GM18951 (cell line): ENCODE measurements around the gene RPN2.

Source experiments
- POLR2A ChIP-seq: IDR thresholded peaks from 4 replicates; pipeline ENCODE4 v1.6.1; 2011; ENCODE audit warnings: mild to moderate bottlenecking; ENCODE audit not compliant: insufficient read length, insufficient read depth; ENCODE audit errors: extremely low read depth
- in situ Hi-C: fragments of 300-500 bp; cut with MboI; formaldehyde crosslinking; loops from one replicate; pipeline ENCODE4 v1.12.0; 2022; ENCODE audit warnings: low sequenced_read_pairs, mixed read lengths, inconsistent platforms; ENCODE audit not compliant: unreplicated experiment

Gene RPN2

GRCh38 chr20:37245216-37246150 lies 66.4 kb downstream of the RPN2 start:
- no peak for TF ChIP-seq POLR2A
- in situ Hi-C loops, result no loop called here

GRCh38 chr20:37246736-37247135 lies 67.6 kb downstream of the RPN2 start:
- in situ Hi-C loops, result no loop called here
- no peak for TF ChIP-seq POLR2A

GRCh38 chr20:37247547-37247946 lies 68.4 kb downstream of the RPN2 start:
- TF ChIP-seq POLR2A, result no peak
- in situ Hi-C loops, result no loop called here

DNA sequence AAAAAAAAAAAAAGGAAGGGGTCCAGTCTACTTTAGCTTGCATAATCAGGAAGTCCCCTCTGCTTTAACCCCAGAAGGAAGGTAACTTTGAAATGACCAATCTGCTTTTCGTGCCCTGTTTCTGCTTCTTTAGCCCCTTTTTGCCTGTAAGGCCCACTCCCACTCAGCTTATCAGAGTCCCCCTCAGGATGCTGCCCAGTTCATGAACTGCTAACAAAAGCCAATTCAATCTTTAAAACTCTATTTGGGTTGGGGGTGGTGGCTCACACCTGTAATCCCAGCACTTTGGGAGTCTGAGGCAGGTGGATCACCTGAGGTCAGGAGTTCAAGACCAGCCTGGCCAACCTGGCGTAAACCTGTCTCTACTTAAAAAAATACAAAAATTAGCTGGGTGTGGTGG lies 70.2 kb downstream of the RPN2 start:
- in situ Hi-C loops, result no loop called here
- TF ChIP-seq POLR2A, result no peak

DNA sequence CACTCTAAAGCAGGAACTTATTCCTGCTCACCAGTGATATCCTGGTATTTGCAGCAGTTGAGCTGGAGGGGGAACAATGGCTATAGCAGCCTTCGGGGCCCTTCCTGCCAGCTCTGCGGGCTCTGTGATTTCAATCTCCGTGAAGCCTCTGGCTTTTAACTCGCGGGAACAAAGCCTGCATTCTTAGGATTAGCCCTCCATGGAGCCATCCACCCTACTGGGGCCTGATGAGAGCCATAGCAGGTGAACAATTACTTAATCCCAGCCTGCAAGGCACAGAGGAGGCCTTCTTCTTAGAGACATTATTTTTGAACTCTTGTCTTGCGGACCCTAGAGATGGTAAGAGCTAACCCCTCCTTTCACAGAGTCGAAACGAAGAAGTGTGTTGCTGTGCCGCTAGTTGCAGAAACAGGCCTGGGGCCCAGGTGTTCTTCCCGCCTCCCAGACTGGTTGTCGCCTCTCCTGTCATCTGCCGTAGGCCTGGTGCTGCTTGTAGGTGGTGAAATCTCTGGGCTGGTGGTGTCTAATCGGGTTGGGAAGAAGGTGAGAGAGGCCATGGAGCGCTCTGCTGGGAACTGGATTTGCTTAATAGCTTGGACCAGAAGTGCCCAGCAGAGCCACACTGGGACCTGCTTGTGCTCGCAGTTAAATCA lies 72.8 kb downstream of the RPN2 start:
- in situ Hi-C loops, result loop anchor here (25.0 kb wide), 1 partner anchor 285 kb away; the partner anchor contains the start of gene BLCAP
- TF ChIP-seq POLR2A, result no peak

GRCh38 chr20:37253087-37253486 lies 74.0 kb downstream of the RPN2 start:
- in situ Hi-C loops, result loop anchor here (25.0 kb wide), 1 partner anchor 284 kb away; the partner anchor contains the start of gene BLCAP
- no peak for TF ChIP-seq POLR2A

GRCh38 chr20:37254114-37254878 lies 75.2 kb downstream of the RPN2 start:
- no peak for TF ChIP-seq POLR2A
- in situ Hi-C loops, result loop anchor here (25.0 kb wide), 1 partner anchor 283 kb away; the partner anchor contains the start of gene BLCAP

GRCh38 chr20:37256286-37256685 lies 77.2 kb downstream of the RPN2 start:
- in situ Hi-C loops, result loop anchor here (25.0 kb wide), 1 partner anchor 281 kb away; the partner anchor contains the start of gene BLCAP
- TF ChIP-seq POLR2A, result no peak

GRCh38 chr20:37257530-37257929 lies 78.4 kb downstream of the RPN2 start:
- no peak for TF ChIP-seq POLR2A
- in situ Hi-C loops, result loop anchor here (25.0 kb wide), 1 partner anchor 280 kb away; the partner anchor contains the start of gene BLCAP

- in situ Hi-C loops, result loop anchor here (25.0 kb wide), 1 partner anchor 279 kb away; the partner anchor contains the start of gene BLCAP
Measured at GRCh38 chr20:37257988-37258387, 78.9 kb downstream of the RPN2 start.

GRCh38 chr20:37259031-37259430 lies 79.9 kb downstream of the RPN2 start:
- TF ChIP-seq POLR2A, result no peak
- in situ Hi-C loops, result loop anchor here (25.0 kb wide), 1 partner anchor 278 kb away; the partner anchor contains the start of gene BLCAP

More at GRCh38 chr20:37257988-37258387, 78.9 kb downstream of the RPN2 start:
- no peak for TF ChIP-seq POLR2A

GRCh38 chr20:37259865-37260264 lies 80.7 kb downstream of the RPN2 start:
- TF ChIP-seq POLR2A, result no peak
- in situ Hi-C loops, result loop anchor here (25.0 kb wide), 1 partner anchor 277 kb away; the partner anchor contains the start of gene BLCAP

GRCh38 chr20:37260923-37261322 lies 81.8 kb downstream of the RPN2 start:
- no peak for TF ChIP-seq POLR2A
- in situ Hi-C loops, result loop anchor here (25.0 kb wide), 1 partner anchor 276 kb away; the partner anchor contains the start of gene BLCAP

DNA sequence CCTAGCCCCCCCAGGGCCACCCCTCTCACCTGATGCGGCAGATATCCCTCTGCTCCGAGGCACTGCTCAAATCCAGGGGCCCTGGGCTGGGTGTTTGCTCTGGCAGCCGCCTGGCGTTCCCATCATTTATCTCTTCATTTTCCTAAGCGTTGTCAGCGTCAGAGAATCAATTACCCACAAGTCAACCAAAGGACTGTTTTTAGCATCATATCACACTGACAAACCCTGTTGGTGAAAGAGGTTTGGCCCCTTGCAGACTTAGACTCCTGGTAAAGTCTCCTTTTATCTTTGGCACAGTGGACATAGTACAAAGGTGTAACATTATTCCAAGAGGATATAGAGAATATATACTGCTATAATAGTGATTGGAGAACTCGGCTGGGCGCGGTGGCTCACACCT lies 82.6 kb downstream of the RPN2 start, which contains the start of gene GHRH:
Gene GHRH (minus strand): TSS at position 101 of the 400 bp plus-strand sequence. CDS start 4,925 bp downstream, outside the sequence.
- in situ Hi-C loops, result loop anchor here (25.0 kb wide), 1 partner anchor 276 kb away; the partner anchor contains the start of gene BLCAP

More for the DNA sequence above, 82.6 kb downstream of the RPN2 start, which contains the start of gene GHRH:
- no peak for TF ChIP-seq POLR2A
